Ishikawa (cell line): ENCODE measurements around the gene XKR8.

Experiments used
- CEBPB ChIP-seq: IDR thresholded peaks from 2 replicates; pipeline ENCODE4 v1.6.1; 2012
- EGR1 ChIP-seq: IDR thresholded peaks from 2 replicates; pipeline ENCODE4 v1.6.1; 2012
- EP300 ChIP-seq: IDR thresholded peaks from 2 replicates; pipeline ENCODE4 v1.6.1; 2012; ENCODE audit warnings: borderline replicate concordance
- FOXM1 ChIP-seq: IDR thresholded peaks from 2 replicates; pipeline ENCODE4 v1.6.1; 2012; ENCODE audit warnings: low read depth, borderline replicate concordance
- MAX ChIP-seq: IDR thresholded peaks from 2 replicates; pipeline ENCODE4 v1.6.1; 2012
- NFIC ChIP-seq: IDR thresholded peaks from 2 replicates; pipeline ENCODE4 v1.6.1; 2012
- RAD21 ChIP-seq: IDR thresholded peaks from 2 replicates; pipeline ENCODE4 v1.6.1; 2012; ENCODE audit warnings: low read depth
- TAF1 ChIP-seq: IDR thresholded peaks from 2 replicates; pipeline ENCODE4 v1.6.1; 2012; ENCODE audit warnings: low read depth, mild to moderate bottlenecking
- TCF12 ChIP-seq: IDR thresholded peaks from 2 replicates; pipeline ENCODE4 v1.6.1; 2012; ENCODE audit warnings: low read depth
- TEAD4 ChIP-seq: IDR thresholded peaks from 2 replicates; pipeline ENCODE4 v1.6.1; 2012
- YY1 ChIP-seq: IDR thresholded peaks from 2 replicates; pipeline ENCODE4 v1.6.1; 2012; ENCODE audit warnings: low read depth
- TF ChIP-seq, protein P1 (sequence below): IDR thresholded peaks from 2 replicates; pipeline ENCODE4 v1.6.1; 2012; ENCODE audit warnings: low read depth, mild to moderate bottlenecking
- TF ChIP-seq, protein P2 (sequence below): IDR thresholded peaks from 2 replicates; pipeline ENCODE4 v1.6.1; 2012

DNA sequence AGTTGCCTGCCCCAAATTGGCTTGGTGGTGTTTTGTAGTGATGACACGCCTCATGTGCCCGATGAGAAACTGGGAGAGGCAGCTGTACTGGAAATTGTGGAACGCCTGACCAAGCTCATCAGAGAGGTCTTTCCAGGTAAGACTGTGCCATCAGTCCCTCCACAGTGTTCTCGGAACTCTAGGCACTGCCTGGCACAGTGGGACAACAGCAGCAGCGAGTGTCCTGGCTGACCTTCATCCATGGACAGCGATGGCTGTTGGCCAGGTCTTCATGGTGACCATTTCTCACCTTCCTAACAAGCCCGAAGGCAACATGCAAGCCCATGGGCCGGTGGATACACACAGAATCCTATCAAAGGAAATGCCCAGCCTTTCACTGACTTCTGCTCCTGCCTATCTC is 10.7 kb upstream of the XKR8 start:
- TF ChIP-seq NFIC (no peak), TAF1 (no peak), MAX (no peak), FOXM1 (no peak), EP300 (no peak), CEBPB (no peak), TEAD4 (no peak), RAD21 (no peak), TCF12 (no peak), EGR1 (no peak), YY1 (no peak)
- TF ChIP-seq, protein P1, sequence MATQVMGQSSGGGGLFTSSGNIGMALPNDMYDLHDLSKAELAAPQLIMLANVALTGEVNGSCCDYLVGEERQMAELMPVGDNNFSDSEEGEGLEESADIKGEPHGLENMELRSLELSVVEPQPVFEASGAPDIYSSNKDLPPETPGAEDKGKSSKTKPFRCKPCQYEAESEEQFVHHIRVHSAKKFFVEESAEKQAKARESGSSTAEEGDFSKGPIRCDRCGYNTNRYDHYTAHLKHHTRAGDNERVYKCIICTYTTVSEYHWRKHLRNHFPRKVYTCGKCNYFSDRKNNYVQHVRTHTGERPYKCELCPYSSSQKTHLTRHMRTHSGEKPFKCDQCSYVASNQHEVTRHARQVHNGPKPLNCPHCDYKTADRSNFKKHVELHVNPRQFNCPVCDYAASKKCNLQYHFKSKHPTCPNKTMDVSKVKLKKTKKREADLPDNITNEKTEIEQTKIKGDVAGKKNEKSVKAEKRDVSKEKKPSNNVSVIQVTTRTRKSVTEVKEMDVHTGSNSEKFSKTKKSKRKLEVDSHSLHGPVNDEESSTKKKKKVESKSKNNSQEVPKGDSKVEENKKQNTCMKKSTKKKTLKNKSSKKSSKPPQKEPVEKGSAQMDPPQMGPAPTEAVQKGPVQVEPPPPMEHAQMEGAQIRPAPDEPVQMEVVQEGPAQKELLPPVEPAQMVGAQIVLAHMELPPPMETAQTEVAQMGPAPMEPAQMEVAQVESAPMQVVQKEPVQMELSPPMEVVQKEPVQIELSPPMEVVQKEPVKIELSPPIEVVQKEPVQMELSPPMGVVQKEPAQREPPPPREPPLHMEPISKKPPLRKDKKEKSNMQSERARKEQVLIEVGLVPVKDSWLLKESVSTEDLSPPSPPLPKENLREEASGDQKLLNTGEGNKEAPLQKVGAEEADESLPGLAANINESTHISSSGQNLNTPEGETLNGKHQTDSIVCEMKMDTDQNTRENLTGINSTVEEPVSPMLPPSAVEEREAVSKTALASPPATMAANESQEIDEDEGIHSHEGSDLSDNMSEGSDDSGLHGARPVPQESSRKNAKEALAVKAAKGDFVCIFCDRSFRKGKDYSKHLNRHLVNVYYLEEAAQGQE, result no peak
- TF ChIP-seq, protein P2, sequence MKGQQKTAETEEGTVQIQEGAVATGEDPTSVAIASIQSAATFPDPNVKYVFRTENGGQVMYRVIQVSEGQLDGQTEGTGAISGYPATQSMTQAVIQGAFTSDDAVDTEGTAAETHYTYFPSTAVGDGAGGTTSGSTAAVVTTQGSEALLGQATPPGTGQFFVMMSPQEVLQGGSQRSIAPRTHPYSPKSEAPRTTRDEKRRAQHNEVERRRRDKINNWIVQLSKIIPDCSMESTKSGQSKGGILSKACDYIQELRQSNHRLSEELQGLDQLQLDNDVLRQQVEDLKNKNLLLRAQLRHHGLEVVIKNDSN, result no peak
